Raji (cell line): ENCODE measurements around the gene PGLYRP4.

Source experiments
- POLR2A ChIP-seq: IDR thresholded peaks from 2 replicates; pipeline ENCODE4 v1.6.1; 2011; ENCODE audit warnings: low read depth, low read length, control low read depth; ENCODE audit not compliant: insufficient read depth

The PGLYRP4 gene

GRCh38 chr1:153364766-153365666 lies 16.4 kb upstream of the PGLYRP4 start:
- no peak for TF ChIP-seq POLR2A

GRCh38 chr1:153364156-153364555 lies 15.5 kb upstream of the PGLYRP4 start:
- no peak for TF ChIP-seq POLR2A

- TF ChIP-seq POLR2A, result no peak
These were observed 15.0 kb upstream of the PGLYRP4 start for GRCh38 chr1:153363641-153364040.

GRCh38 chr1:153362187-153362775 lies 13.6 kb upstream of the PGLYRP4 start:
- TF ChIP-seq POLR2A, result no peak

- TF ChIP-seq POLR2A, result no peak
These were observed 13.0 kb upstream of the PGLYRP4 start for GRCh38 chr1:153361480-153362109.

- no peak for TF ChIP-seq POLR2A
These were observed 12.2 kb upstream of the PGLYRP4 start for GRCh38 chr1:153360592-153361479.

- TF ChIP-seq POLR2A, result no peak
These were observed 11.5 kb upstream of the PGLYRP4 start for GRCh38 chr1:153360190-153360589.

- TF ChIP-seq POLR2A, result no peak
These were observed 10.6 kb upstream of the PGLYRP4 start for GRCh38 chr1:153359241-153359640.

- TF ChIP-seq POLR2A, result no peak
These were observed 10.0 kb upstream of the PGLYRP4 start for GRCh38 chr1:153358691-153358975.

GRCh38 chr1:153357853-153358690 lies 9.4 kb upstream of the PGLYRP4 start, which contains the start of gene S100A9:
TSS of gene S100A9 (plus strand) at chr1:153357854. CDS start at chr1:153358284, 430 bp downstream.
- TF ChIP-seq POLR2A, result no peak

GRCh38 chr1:153357076-153357852 lies 8.6 kb upstream of the PGLYRP4 start:
- TF ChIP-seq POLR2A, result no peak

GRCh38 chr1:153356392-153357075 lies 7.9 kb upstream of the PGLYRP4 start:
- TF ChIP-seq POLR2A, result no peak
